IMR-90 (cell line): ENCODE results near the gene DNAJB4.

Experiments
- MAFK ChIP-seq: IDR thresholded peaks from 2 replicates; pipeline ENCODE4 v1.6.1; 2012; ENCODE audit warnings: low read depth, low read length, improper control_type of control experiment
- MXI1 ChIP-seq: IDR thresholded peaks from 2 replicates; pipeline ENCODE4 v1.6.1; 2012; ENCODE audit warnings: low read depth, mild to moderate bottlenecking, low read length, moderate library complexity, borderline replicate concordance
- POLR2A ChIP-seq: IDR thresholded peaks from 2 replicates; pipeline ENCODE4 v1.6.1; 2012; ENCODE audit warnings: mild to moderate bottlenecking, low read depth, low read length
- RAD21 ChIP-seq: IDR thresholded peaks from 2 replicates; pipeline ENCODE4 v1.6.1; 2012; ENCODE audit warnings: low read length, improper control_type of control experiment
- RCOR1 ChIP-seq: IDR thresholded peaks from 2 replicates; pipeline ENCODE4 v1.6.1; 2012; ENCODE audit warnings: mild to moderate bottlenecking, low read length, improper control_type of control experiment; ENCODE audit not compliant: insufficient replicate concordance
- SMC3 ChIP-seq: fragments of 150-350 bp; IDR thresholded peaks from 2 replicates; pipeline ENCODE4 v1.6.1; 2016; ENCODE audit warnings: low read depth, mild to moderate bottlenecking, antibody characterized with exemption, low read length, moderate library complexity
- TF ChIP-seq, protein P1 (sequence below): conservative IDR thresholded peaks from 2 replicates; pipeline ENCODE4 v1.5.1; 2012; ENCODE audit warnings: mild to moderate bottlenecking, low read depth, low read length, improper control_type of control experiment
- TF ChIP-seq, protein P2 (sequence below): fragments of 150-350 bp; IDR thresholded peaks from 2 replicates; pipeline ENCODE4 v1.6.1; 2016; ENCODE audit warnings: low read depth, mild to moderate bottlenecking, low read length, moderate library complexity, borderline replicate concordance

DNA sequence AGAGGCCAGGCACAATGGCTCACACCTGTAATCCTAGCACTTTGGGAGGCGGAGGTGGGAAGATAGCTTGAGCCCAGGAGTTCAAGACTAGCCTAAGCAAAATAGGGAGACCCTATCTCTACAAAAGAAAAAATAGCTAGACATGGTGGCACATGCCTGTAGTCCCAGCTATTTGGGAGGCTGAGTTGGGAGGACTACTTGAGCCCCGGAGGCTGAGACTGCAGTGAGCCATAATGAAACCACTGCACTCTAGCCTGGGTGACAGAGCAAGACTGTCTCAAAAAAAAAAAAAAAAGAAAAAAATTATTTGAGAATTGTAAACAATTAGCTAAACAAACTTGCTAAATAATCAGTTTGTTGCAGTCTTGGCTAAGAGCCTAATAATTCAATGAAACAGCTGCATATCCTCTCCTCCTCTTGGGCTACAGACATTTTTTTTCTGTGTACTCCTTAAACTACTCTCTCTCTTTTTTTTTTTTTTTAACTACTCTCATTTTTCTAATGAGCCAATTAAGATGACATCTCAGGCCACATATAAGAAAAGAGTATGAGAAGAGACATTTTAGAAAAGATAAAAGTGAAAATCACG lies 10.5 kb upstream of the DNAJB4 start:
- no peak for TF ChIP-seq MAFK
- no peak for TF ChIP-seq MXI1
- TF ChIP-seq, protein P1, sequence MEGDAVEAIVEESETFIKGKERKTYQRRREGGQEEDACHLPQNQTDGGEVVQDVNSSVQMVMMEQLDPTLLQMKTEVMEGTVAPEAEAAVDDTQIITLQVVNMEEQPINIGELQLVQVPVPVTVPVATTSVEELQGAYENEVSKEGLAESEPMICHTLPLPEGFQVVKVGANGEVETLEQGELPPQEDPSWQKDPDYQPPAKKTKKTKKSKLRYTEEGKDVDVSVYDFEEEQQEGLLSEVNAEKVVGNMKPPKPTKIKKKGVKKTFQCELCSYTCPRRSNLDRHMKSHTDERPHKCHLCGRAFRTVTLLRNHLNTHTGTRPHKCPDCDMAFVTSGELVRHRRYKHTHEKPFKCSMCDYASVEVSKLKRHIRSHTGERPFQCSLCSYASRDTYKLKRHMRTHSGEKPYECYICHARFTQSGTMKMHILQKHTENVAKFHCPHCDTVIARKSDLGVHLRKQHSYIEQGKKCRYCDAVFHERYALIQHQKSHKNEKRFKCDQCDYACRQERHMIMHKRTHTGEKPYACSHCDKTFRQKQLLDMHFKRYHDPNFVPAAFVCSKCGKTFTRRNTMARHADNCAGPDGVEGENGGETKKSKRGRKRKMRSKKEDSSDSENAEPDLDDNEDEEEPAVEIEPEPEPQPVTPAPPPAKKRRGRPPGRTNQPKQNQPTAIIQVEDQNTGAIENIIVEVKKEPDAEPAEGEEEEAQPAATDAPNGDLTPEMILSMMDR, result no peak
- TF ChIP-seq SMC3, result no peak
- no peak for TF ChIP-seq POLR2A
- TF ChIP-seq RCOR1, result no peak
- no peak for TF ChIP-seq RAD21
- TF ChIP-seq, protein P2, sequence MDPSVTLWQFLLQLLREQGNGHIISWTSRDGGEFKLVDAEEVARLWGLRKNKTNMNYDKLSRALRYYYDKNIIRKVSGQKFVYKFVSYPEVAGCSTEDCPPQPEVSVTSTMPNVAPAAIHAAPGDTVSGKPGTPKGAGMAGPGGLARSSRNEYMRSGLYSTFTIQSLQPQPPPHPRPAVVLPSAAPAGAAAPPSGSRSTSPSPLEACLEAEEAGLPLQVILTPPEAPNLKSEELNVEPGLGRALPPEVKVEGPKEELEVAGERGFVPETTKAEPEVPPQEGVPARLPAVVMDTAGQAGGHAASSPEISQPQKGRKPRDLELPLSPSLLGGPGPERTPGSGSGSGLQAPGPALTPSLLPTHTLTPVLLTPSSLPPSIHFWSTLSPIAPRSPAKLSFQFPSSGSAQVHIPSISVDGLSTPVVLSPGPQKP, result no peak
